Measurements from ENCODE around the gene ZNF761. TPM values are rescaled to one million over a fixed set of nuclear protein-coding genes. Genes with fewer than 3 reads are reported as not detected.
A peak's percentile ranks its signal among the peaks of the same experiment; 100 is the strongest.
"Not testable (repeated sequence)": the region's sequence is repeated elsewhere in the genome, so short reads cannot be mapped to it uniquely, and the experiment has no call there.

ZNF761 gene
- total RNA-seq, 1 experiment from 2014 or later = 29.7 TPM

DNA sequence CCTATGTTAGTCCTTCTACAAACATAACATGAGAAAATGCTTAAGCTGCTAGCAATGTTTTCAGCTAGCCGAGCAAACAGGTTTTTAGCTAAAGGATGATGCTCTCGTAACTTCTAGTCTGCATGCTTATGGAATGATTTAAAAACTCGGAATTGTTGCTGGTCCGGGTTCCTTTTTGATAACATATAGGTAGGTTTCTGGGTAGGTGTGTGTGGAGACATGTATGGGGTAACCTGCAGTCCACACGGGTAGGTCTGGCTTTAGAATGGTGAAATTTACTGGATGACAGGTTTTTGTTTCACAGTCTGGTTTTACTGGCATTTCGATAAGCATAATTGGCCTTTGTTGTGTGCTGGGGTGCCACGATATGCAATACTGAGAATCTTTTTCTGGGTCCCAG lies 40.1 kb downstream of the ZNF761 start:
- no peak for DNase-seq
- H3K27me3 ChIP-seq (ENCODE audit: control insufficient read depth, insufficient read depth, low read length) = no peaks in the 10 kb centered on the region
- no peaks in the 10 kb centered on the region; the same call in 1 of the 2 replicates for H3K36me3 ChIP-seq (replicated peaks; ENCODE audit: control insufficient read depth, insufficient read depth, low read length)
- H3K4me3 ChIP-seq (ENCODE audit: insufficient read depth, low read depth, low read length) = no peak overlapping the region

DNA sequence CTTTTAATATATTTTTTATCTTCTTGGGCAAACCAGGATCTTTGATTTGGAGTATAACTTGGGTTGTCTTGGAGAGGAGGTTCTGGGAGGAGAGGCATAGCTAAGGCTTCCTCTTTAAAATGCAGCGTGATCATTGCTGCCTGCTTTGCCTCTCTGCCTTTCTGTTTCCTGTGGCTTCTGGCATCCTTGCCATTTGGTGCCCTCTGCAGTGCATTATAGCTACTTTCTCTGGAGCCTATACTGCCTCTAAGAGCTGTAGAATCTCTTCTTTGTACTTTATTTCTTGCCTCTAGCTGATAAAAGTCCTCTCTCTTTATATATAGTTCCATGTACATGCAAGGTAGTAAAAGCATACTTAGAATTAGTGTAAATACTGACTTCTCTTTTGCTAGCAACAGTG lies 43.0 kb downstream of the ZNF761 start:
- H3K27me3 ChIP-seq (ENCODE audit: control insufficient read depth, insufficient read depth, low read length); H3K36me3 ChIP-seq (replicated peaks; ENCODE audit: control insufficient read depth, insufficient read depth, low read length); H3K4me3 ChIP-seq (ENCODE audit: insufficient read depth, low read depth, low read length): not testable (repeated sequence)
- peak; percentile 32 for DNase-seq

DNA sequence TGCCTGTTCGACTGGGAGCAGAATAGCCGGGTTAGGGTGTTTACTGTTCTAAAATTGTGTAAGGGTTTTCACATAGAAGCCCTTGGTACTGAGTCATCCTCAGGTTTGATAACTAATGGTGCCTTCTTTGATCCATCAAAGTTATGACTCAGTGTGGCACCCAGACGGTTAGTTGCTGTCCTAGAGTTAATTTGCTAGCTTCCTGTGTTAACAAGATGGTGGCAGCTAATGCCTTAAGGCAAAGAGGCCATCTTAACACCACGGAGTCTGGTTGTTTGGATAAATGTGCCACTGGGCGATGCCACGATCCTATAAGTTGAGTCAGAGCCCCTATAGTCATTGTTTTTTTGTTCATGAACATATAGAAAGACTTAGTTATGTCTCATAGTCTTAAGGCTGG lies 43.7 kb downstream of the ZNF761 start:
- H3K27me3 ChIP-seq (ENCODE audit: control insufficient read depth, insufficient read depth, low read length); DNase-seq; H3K36me3 ChIP-seq (replicated peaks; ENCODE audit: control insufficient read depth, insufficient read depth, low read length); H3K4me3 ChIP-seq (ENCODE audit: insufficient read depth, low read depth, low read length): not testable (repeated sequence)

DNA sequence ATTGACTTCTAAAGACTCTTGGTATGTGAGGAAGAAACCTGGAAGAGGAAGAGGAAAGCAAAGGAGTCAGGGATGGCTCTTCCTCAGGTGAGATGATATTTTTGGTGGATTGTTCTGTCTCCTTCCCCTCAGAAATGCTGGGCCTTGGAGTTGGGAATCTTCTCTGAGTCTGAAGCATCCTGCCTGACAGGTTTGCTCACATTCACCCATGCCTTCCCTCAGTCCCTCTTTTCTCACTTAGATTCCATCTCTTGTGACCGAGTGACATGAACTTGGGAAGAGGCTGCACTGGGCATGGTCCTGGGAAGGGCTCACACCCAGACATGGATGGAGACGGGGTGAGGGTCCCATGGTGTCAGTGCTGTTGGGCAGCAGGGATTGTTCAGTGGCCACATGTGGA lies 52.0 kb downstream of the ZNF761 start:
- H3K4me3 ChIP-seq (ENCODE audit: insufficient read depth, low read depth, low read length); DNase-seq; H3K27me3 ChIP-seq (ENCODE audit: control insufficient read depth, insufficient read depth, low read length): not testable (repeated sequence)
- peaks cover 12% of the 10 kb centered on the region for H3K36me3 ChIP-seq (replicated peaks; ENCODE audit: control insufficient read depth, insufficient read depth, low read length)

DNA sequence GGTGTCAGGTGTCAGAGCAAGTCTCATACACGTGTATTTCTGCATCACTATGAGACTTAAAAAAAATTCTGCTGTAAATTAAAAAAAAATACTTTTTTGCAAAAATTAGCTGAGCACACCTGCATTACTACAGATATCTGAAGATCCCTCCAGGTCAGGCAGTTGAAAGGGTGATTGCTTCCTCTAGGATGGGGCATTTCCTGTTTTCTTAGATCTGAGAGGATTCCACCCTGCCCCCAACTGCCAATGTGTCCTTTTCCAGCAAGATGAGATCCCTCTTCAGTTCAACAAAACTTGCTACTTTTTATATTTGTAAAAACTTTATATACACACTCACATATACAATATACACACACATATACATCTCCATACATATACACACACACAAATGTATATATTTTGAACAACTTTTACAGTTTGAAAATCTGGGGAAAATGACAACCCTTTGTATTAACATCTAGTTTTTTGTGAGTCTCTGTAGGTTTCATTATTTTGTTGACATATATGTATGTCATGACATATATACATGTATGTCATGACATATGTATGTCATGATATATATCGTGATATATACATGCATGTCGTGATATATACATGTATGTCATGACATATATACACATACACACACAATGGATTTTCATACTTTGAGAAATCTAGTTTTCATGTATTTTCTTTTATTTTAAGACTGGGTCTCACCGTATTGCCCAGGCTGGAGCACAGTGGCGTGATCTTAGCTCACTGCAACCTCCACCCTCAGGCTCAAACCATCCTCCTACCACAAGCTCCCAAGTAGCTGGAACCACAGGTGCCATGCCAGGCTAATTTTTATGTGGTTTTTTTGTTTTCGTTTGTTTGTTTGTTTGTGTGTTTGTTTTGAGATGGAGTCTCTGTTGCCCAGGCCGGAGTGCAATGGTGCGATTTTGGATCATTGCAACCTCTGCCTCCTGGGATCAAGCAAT lies 53.5 kb downstream of the ZNF761 start:
- no peaks in the 10 kb centered on the region for H3K27me3 ChIP-seq (ENCODE audit: control insufficient read depth, insufficient read depth, low read length)
- DNase-seq = no peak
- H3K36me3 ChIP-seq (replicated peaks; ENCODE audit: control insufficient read depth, insufficient read depth, low read length) = peaks cover 9% of the 10 kb centered on the region
- no peak overlapping the region for H3K4me3 ChIP-seq (ENCODE audit: insufficient read depth, low read depth, low read length)

DNA sequence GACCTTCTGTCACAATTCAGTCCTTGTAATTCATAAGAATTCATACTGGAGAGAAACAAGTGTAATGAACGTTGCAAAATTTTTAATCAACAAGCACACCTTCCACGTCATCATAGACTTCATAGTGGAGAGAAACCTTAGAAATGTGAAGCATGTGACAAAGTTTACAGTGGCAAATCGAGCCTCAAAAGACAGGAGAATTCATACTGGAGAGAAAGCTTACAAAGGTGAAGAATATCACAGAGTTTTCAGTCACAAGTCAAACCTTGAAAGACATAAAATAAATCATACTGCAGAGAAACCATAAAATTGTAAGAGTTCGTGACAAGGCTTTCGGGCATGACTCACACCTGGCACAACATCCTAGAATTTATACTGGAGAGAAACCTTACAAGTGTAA lies 60.4 kb downstream of the ZNF761 start:
- H3K27me3 ChIP-seq (ENCODE audit: control insufficient read depth, insufficient read depth, low read length) = no peaks in the 10 kb centered on the region
- DNase-seq = no peak
- H3K36me3 ChIP-seq (replicated peaks; ENCODE audit: control insufficient read depth, insufficient read depth, low read length) = peaks cover 16% of the 10 kb centered on the region
- H3K4me3 ChIP-seq (ENCODE audit: insufficient read depth, low read depth, low read length) = no peak overlapping the region

DNA sequence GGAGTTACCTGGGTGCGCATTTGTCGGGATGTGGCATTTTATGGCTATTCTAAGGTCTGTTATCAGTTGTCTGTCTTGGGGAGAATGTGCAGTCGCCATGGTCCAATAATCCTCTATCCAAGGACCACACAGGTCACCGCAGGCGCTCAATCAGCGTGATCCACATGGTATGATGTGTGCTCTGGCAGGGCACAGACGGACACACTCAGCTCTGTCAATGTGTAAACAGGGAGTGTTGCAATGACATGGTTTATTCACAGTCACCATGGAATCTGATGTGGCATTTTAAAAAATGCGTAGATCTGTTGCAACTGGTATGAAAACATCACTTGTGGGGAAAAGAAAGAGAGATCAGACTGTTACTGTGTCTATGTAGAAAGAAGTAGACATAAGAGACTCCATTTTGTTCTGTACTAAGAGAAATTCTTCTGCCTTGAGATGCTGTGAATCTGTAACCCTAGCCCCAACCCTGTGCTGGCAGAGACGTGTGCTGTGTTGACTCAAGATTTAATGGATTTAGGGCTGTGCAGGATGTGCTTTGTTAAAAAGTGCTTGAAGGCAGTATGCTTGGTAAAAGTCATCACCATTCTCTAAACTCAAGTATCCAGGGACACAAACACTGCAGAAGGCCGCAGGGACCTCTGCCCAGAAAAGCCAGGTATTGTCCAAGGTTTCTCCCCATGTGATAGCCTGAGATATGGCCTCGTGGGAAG lies 65.7 kb downstream of the ZNF761 start:
- H3K4me3 ChIP-seq (ENCODE audit: insufficient read depth, low read depth, low read length); DNase-seq; H3K36me3 ChIP-seq (replicated peaks; ENCODE audit: control insufficient read depth, insufficient read depth, low read length): not testable (repeated sequence)

DNA sequence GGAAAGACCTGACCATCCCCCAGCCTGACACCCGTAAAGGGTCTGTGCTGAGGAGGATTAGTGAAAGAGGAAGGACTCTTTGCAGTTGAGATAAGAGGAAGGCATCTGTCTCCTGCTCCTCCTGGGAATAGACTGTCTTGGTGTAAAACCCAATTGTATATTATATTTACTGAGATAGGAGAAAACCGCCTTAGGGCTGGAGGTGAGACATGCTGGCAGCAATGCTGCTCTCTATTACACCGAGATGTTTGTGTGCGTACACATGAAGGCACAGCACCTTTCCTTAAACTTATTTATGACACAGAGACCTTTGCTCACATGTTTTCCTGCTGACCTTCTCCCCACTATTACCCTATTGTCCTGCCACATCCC lies 66.2 kb downstream of the ZNF761 start:
- not testable (repeated sequence) for H3K36me3 ChIP-seq (replicated peaks; ENCODE audit: control insufficient read depth, insufficient read depth, low read length); DNase-seq; H3K4me3 ChIP-seq (ENCODE audit: insufficient read depth, low read depth, low read length)

More for the DNA sequence above, 65.7 kb downstream of the ZNF761 start:
- H3K27me3 ChIP-seq (ENCODE audit: control insufficient read depth, insufficient read depth, low read length) = not testable (repeated sequence)

DNA sequence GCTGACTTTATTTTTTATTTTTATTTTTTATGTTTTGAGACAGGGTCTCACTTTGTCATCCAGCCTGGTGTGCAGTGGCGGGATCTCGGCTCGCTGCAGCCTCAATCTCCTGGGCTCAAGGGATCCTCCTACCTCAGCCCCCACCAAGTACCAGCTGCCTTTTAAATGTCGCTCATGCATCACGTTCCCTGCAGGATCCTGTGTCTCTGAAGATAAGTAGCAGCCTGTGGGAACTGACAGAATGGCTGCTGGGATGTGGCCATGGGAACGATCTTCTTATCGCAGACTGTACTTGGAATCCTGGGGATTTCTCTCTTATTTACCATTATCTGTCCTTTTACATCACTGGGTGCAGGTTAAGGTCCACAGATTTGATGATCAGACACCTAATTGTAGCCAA lies 71.4 kb downstream of the ZNF761 start:
- H3K36me3 ChIP-seq (replicated peaks; ENCODE audit: control insufficient read depth, insufficient read depth, low read length); H3K27me3 ChIP-seq (ENCODE audit: control insufficient read depth, insufficient read depth, low read length); H3K4me3 ChIP-seq (ENCODE audit: insufficient read depth, low read depth, low read length); DNase-seq: not testable (repeated sequence)

More for the DNA sequence above, 66.2 kb downstream of the ZNF761 start:
- not testable (repeated sequence) for H3K27me3 ChIP-seq (ENCODE audit: control insufficient read depth, insufficient read depth, low read length)

DNA sequence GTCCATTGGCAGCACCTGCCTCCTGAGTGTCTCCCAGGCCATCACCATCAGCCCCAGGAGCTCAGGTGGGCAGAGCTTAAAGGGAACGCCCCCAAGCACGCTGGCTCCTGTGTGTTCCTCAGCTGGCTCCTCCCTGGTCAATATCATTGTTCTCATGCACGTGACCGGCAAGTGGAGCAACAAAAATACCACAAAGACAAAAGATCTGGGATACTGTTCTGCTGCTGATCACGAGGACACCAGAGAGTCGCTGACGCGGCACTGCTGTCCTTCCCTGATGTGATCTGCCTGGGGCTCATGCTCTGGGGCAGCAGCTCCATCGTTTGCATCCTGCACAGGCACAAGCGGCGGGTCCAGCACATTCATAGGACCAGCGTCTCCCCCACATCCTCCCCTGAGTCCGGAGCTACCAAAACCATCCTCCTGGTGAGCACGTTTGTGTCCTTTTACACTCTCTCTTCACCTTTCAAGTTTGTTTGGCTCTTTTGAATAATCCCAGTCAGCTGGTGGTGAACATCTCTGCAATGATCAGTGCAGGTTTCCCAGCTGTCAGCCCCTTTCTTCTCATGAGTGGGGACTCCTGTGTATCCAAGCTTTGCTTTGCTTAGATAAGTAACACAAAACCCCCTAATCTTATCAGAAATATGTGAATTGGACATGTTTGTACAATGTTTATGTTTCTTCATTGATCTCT lies 72.0 kb downstream of the ZNF761 start:
- not testable (repeated sequence) for DNase-seq; H3K27me3 ChIP-seq (ENCODE audit: control insufficient read depth, insufficient read depth, low read length); H3K36me3 ChIP-seq (replicated peaks; ENCODE audit: control insufficient read depth, insufficient read depth, low read length)
- peak overlapping the region; percentile 19; the same call in 1 of the 2 replicates for H3K4me3 ChIP-seq (ENCODE audit: insufficient read depth, low read depth, low read length)

DNA sequence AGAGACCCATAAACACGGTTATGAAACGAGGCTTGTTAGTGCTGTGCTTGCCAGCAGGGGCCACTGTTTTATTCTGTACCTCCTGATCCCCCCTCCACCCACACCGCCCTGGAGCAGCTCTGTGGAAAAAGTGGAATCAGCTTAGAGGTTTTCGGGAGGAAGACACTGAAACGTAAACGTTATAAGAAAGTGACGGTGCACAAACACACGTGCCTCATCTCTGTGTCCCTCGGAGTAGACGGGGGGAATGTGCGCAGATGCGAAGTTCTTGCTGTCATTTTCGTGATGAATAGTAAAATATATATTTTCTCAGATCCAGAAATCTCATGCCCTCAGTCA lies 72.5 kb downstream of the ZNF761 start:
- not testable (repeated sequence) for H3K27me3 ChIP-seq (ENCODE audit: control insufficient read depth, insufficient read depth, low read length); DNase-seq; H3K4me3 ChIP-seq (ENCODE audit: insufficient read depth, low read depth, low read length); H3K36me3 ChIP-seq (replicated peaks; ENCODE audit: control insufficient read depth, insufficient read depth, low read length)

DNA sequence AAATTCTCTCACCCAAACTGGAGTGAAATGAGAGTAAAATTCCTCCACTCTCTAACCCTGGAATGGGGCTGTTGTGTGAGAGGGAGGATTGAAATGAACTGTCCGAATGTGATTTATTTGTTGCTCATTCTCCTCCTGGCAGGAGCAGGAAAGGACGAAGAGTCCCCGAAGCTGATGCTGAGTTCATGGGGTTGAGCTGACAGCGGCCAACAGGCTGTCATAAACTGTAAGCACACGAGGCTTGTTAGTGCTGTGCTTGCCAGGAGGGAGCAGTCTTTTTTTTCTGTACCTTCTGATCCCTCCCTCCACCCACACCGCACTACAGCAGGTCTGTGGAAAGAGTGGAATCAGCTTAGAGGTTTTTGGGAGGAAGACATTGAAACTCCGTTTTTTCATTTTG lies 73.1 kb downstream of the ZNF761 start:
- Histone ChIP-seq H3K4me3 (ENCODE audit: insufficient read depth, low read depth, low read length) (no peak overlapping the region), H3K27me3 (ENCODE audit: control insufficient read depth, insufficient read depth, low read length) (no peaks in the 10 kb centered on the region), H3K36me3 (replicated peaks; ENCODE audit: control insufficient read depth, insufficient read depth, low read length) (no peaks in the 10 kb centered on the region)
- no peak for DNase-seq

DNA sequence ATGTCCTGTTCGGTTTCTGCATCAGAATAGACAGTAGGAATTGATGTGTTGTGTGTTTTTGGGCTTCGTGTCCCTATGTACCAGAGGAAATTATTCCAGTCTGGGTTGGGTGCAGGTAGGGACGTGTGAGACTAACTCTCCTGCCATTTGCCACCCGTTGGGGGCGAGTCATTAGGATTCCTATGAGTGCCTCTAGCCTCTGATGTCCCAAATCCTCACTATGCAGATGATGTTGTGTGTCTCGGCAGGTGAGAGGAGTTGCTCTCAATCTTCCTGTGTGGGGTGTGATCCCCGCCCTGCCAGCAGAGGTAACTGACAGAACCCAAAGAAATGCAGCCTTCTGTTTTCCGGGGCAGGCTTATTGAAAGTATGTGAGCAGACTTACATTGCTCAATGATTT lies 74.9 kb downstream of the ZNF761 start:
- Histone ChIP-seq H3K36me3 (replicated peaks; ENCODE audit: control insufficient read depth, insufficient read depth, low read length) (no peaks in the 10 kb centered on the region), H3K27me3 (ENCODE audit: control insufficient read depth, insufficient read depth, low read length) (no peaks in the 10 kb centered on the region), H3K4me3 (ENCODE audit: insufficient read depth, low read depth, low read length) (no peak overlapping the region)
- DNase-seq = peak; percentile 41
